22Rv1 (cell line): ENCODE measurements around the gene GHRL.

ENCODE experiments used
- ZFX ChIP-seq: fragments of 450-650 bp; IDR thresholded peaks from 2 replicates; pipeline ENCODE4 v1.6.1; 2017; ENCODE audit warnings: antibody characterized with exemption, borderline replicate concordance
- TF ChIP-seq, protein P1 (sequence below): fragments of 450-650 bp; IDR thresholded peaks from 2 replicates; pipeline ENCODE4 v1.5.1; 2017; ENCODE audit warnings: mild to moderate bottlenecking

DNA sequence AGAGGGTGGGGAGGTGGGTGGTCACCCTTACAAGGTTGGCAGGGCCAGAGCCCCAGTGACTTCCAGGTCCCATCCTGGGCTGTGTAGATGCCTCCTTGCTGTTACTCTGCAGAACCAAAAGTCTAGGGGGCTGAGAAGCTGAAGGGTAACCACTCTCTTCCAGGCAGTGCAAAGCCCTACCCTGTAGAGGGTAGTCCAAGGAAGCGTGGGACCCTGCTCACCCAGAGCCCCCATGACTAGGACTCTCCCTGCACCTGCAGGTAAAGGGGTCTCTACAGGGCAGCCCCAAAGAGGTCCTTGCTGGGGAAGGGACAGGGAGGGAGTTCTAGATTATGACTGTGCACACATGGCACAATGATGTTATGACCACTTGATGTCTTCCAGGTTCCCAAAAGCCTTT lies 14.2 kb downstream of the GHRL start:
- TF ChIP-seq, protein P1, sequence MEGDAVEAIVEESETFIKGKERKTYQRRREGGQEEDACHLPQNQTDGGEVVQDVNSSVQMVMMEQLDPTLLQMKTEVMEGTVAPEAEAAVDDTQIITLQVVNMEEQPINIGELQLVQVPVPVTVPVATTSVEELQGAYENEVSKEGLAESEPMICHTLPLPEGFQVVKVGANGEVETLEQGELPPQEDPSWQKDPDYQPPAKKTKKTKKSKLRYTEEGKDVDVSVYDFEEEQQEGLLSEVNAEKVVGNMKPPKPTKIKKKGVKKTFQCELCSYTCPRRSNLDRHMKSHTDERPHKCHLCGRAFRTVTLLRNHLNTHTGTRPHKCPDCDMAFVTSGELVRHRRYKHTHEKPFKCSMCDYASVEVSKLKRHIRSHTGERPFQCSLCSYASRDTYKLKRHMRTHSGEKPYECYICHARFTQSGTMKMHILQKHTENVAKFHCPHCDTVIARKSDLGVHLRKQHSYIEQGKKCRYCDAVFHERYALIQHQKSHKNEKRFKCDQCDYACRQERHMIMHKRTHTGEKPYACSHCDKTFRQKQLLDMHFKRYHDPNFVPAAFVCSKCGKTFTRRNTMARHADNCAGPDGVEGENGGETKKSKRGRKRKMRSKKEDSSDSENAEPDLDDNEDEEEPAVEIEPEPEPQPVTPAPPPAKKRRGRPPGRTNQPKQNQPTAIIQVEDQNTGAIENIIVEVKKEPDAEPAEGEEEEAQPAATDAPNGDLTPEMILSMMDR = no peak
- TF ChIP-seq ZFX = no peak
